H9 (cell line): Measurements from ENCODE around the gene TCERG1L. TPM values are rescaled to one million over a fixed set of nuclear protein-coding genes. Genes with fewer than 3 reads are reported as not detected.

Experiments
- DNase-seq: peaks from one replicate; pipeline ENCODE4 v3.0.0-alpha.2; 2017
- H2AFZ ChIP-seq: one replicate; pipeline ENCODE4 v1.6.1; 2013; ENCODE audit warnings: mild to moderate bottlenecking, low read length, control low read depth, moderate library complexity
- H2AK5ac ChIP-seq: 2 replicates; pipeline ENCODE4 v1.6.1; 2013; ENCODE audit warnings: low read length, control low read depth, mixed read lengths; ENCODE audit not compliant: insufficient read length
- H2BK120ac ChIP-seq: one replicate; pipeline ENCODE4 v1.6.1; 2013; ENCODE audit warnings: low read depth, mild to moderate bottlenecking, low read length, control low read depth, inconsistent platforms; ENCODE audit not compliant: poor library complexity, severe bottlenecking
- H2BK12ac ChIP-seq: 2 replicates; pipeline ENCODE4 v1.6.1; 2013; ENCODE audit warnings: low read length, control low read depth, mixed read lengths, low read depth; ENCODE audit not compliant: insufficient read length
- H2BK15ac ChIP-seq: 2 replicates; pipeline ENCODE4 v1.6.1; 2013; ENCODE audit warnings: low read depth, low read length, control low read depth
- H2BK20ac ChIP-seq: one replicate; pipeline ENCODE4 v1.6.1; 2013; ENCODE audit warnings: low read depth, mild to moderate bottlenecking, low read length, control low read depth, inconsistent platforms; ENCODE audit not compliant: poor library complexity, severe bottlenecking
- H2BK5ac ChIP-seq: 2 replicates; pipeline ENCODE4 v1.6.1; 2013; ENCODE audit warnings: low read length, control low read depth, mixed read lengths; ENCODE audit not compliant: insufficient read length
- H3K14ac ChIP-seq: 2 replicates; pipeline ENCODE4 v1.6.1; 2013; ENCODE audit warnings: low read length, control low read depth; ENCODE audit not compliant: insufficient read depth
- H3K18ac ChIP-seq: 2 replicates; pipeline ENCODE4 v1.6.1; 2013; ENCODE audit warnings: low read depth, mild to moderate bottlenecking, mixed read lengths, low read length, control low read depth; ENCODE audit not compliant: insufficient read length
- H3K23ac ChIP-seq: 2 replicates; pipeline ENCODE4 v1.6.1; 2013; ENCODE audit warnings: low read length, control low read depth, mixed read lengths, low read depth; ENCODE audit not compliant: insufficient read length
- H3K23me2 ChIP-seq: 2 replicates; pipeline ENCODE4 v1.6.1; 2013; ENCODE audit warnings: low read depth, mild to moderate bottlenecking, mixed read lengths, low read length, control low read depth; ENCODE audit not compliant: insufficient read length, poor library complexity, severe bottlenecking
- H3K27ac ChIP-seq: 2 replicates; pipeline ENCODE4 v1.5.1; 2013; ENCODE audit warnings: low read length, control low read depth, mixed read lengths, low read depth; ENCODE audit not compliant: insufficient read length
- H3K27me3 ChIP-seq: 2 replicates; pipeline ENCODE4 v1.6.1; 2013; ENCODE audit warnings: low read length, control low read depth, inconsistent platforms; ENCODE audit not compliant: insufficient read depth
- H3K4ac ChIP-seq: 2 replicates; pipeline ENCODE4 v1.6.1; 2013; ENCODE audit warnings: low read depth, mild to moderate bottlenecking, control low read depth, inconsistent platforms, low read length, moderate library complexity
- H3K4me1 ChIP-seq: 2 replicates; pipeline ENCODE4 v1.6.1; 2013; ENCODE audit warnings: low read length, control low read depth, inconsistent platforms; ENCODE audit not compliant: insufficient read depth
- H3K4me2 ChIP-seq: 2 replicates; pipeline ENCODE4 v1.6.1; 2013; ENCODE audit warnings: low read length, control low read depth, mixed read lengths; ENCODE audit not compliant: insufficient read length, insufficient read depth
- H3K56ac ChIP-seq: 2 replicates; pipeline ENCODE4 v1.6.1; 2013; ENCODE audit warnings: low read depth, mild to moderate bottlenecking, mixed read lengths, low read length, control low read depth; ENCODE audit not compliant: insufficient read length
- H3K79me1 ChIP-seq: 2 replicates; pipeline ENCODE4 v1.6.1; 2013; ENCODE audit warnings: low read depth, mild to moderate bottlenecking, moderate library complexity, low read length, control low read depth, inconsistent platforms; ENCODE audit not compliant: insufficient read depth, poor library complexity, severe bottlenecking
- H3K79me2 ChIP-seq: 2 replicates; pipeline ENCODE4 v1.6.1; 2013; ENCODE audit warnings: low read length, control low read depth, inconsistent platforms; ENCODE audit not compliant: insufficient read depth
- H3K9ac ChIP-seq: 2 replicates; pipeline ENCODE4 v1.6.1; 2013; ENCODE audit warnings: low read length, control low read depth, mixed read lengths; ENCODE audit not compliant: insufficient read length; ENCODE audit errors: extremely low read depth
- H3K9me3 ChIP-seq: one replicate; pipeline ENCODE4 v1.6.1; 2013; ENCODE audit warnings: low read depth, low read length, inconsistent platforms; ENCODE audit not compliant: control insufficient read depth
- H3T11ph ChIP-seq: one replicate; pipeline ENCODE4 v1.6.1; 2013; ENCODE audit warnings: mild to moderate bottlenecking, low read length, control low read depth, inconsistent platforms
- H4K20me1 ChIP-seq: one replicate; pipeline ENCODE4 v1.6.1; 2013; ENCODE audit not compliant: control insufficient read depth, insufficient read length, insufficient read depth
- H4K5ac ChIP-seq: 2 replicates; pipeline ENCODE4 v1.6.1; 2013; ENCODE audit warnings: low read depth, mild to moderate bottlenecking, mixed read lengths, low read length, control low read depth; ENCODE audit not compliant: insufficient read length
- H4K8ac ChIP-seq: replicated peaks from 2 replicates; pipeline ENCODE4 v1.6.1; 2013; ENCODE audit warnings: low read length, control low read depth, mixed read lengths, low read depth; ENCODE audit not compliant: insufficient read length
- H4K91ac ChIP-seq: 2 replicates; pipeline ENCODE4 v1.6.1; 2013; ENCODE audit warnings: low read depth, mild to moderate bottlenecking, moderate library complexity, mixed read lengths, low read length, control low read depth; ENCODE audit not compliant: insufficient read length
- H3K27ac Mint-ChIP-seq, 3 experiments: 2 replicates in 2 of 3; 3 replicates in 1 of 3; pipeline ENCODE4 v1.8.0; 2020 to 2021; ENCODE audit warnings: mixed read lengths in 3 of 3, mild to moderate bottlenecking in 1 of 3, moderate library complexity in 1 of 3
- H3K27me3 Mint-ChIP-seq: 2 replicates; pipeline ENCODE4 v1.8.0; 2021; ENCODE audit warnings: low read depth, mild to moderate bottlenecking, moderate library complexity, mixed read lengths
- H3K36me3 Mint-ChIP-seq, 3 experiments: 2 replicates in 2 of 3; 3 replicates in 1 of 3; pipeline ENCODE4 v1.8.0; 2020 to 2021; ENCODE audit warnings: low read depth in 3 of 3, mixed read lengths in 3 of 3; ENCODE audit not compliant: insufficient read depth in 1 of 3
- H3K4me1 Mint-ChIP-seq, 2 experiments: 2 replicates each; pipeline ENCODE4 v1.8.0; 2020; ENCODE audit warnings: mixed read lengths in 2 of 2
- H3K4me3 Mint-ChIP-seq, 2 experiments: 2 replicates in 1 of 2; 3 replicates in 1 of 2; pipeline ENCODE4 v1.8.0; 2020 to 2021; ENCODE audit warnings: mild to moderate bottlenecking in 2 of 2, mixed read lengths in 2 of 2, moderate library complexity in 1 of 2
- H3K9me3 Mint-ChIP-seq, 2 experiments: 2 replicates in 1 of 2; 3 replicates in 1 of 2; pipeline ENCODE4 v1.8.0; 2020; ENCODE audit warnings: mild to moderate bottlenecking in 2 of 2, mixed read lengths in 2 of 2, moderate library complexity in 1 of 2
- WGBS: extraction: QIAGEN DNeasy Blood & Tissue Kit; methylation state at CpG from one replicate; pipeline ENCODE4 v1.1.7; 2013; ENCODE audit warnings: missing lambda C conversion rate, low lambda C conversion rate, mixed read lengths; ENCODE audit not compliant: insufficient read length; ENCODE audit errors: extremely low coverage; 5-methylcytosine and 5-hydroxymethylcytosine counted together
- total RNA-seq: library from RNA; stranded (reverse); gene quantifications from 2 replicates; pipeline ENCODE4 v1.2.1, GENCODE V29; 2021
- TF ChIP-seq, protein P1 (sequence below): fragments of 200-600 bp; sonication (generic); conservative IDR thresholded peaks from 3 replicates; pipeline ENCODE4 v1.8.0; 2021; ENCODE audit warnings: antibody characterized with exemption, mild to moderate bottlenecking

TCERG1L gene
- total RNA-seq, 1 experiment from 2014 or later: 3.3 TPM

DNA sequence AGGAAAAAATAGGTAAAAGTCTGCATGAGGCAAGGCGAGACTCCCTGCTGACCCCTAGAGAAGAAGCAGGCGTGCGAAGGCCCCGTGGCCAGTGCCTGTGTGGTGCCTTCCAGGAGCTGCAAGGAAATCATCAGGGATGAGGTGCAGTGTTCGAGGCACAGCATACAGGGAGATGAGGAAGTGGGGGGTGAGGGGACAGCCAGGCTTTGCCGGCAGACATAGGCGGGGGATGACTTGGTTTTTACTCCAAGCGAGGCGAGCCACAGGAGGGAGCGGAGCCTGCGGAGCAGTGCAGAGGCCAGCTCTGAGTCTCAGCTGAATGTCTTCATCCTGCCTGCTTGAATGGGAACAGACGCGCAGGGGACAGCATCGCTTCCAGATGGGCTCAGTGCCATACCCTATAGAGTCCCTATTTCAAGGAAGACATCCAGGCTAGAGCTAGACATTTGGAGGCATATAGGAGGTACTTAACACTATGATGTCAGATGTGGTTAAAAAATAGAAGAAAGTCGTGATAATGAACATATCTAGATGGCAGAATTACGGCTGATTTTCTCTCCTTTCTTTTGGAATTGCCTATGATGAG lies 49.5 kb downstream of the TCERG1L start:
- no peaks in the 10 kb centered on the region for H3K9me3 ChIP-seq
- H3K4me2 ChIP-seq: no peak overlapping the region
- no peak overlapping the region for H3K23ac ChIP-seq
- H3K27me3 Mint-ChIP-seq: no peaks in the 10 kb centered on the region
- H2AFZ ChIP-seq: no peak overlapping the region
- peak overlapping the region in 1 of 3 experiments; percentile 34; a peak in 2 of 7 replicates for H3K27ac Mint-ChIP-seq
- peaks cover 0 to 5% (median 0%) of the 10 kb centered on the region in 3 experiments; a peak in 2 of 7 replicates for H3K36me3 Mint-ChIP-seq
- no peaks in the 10 kb centered on the region for H3K4me1 ChIP-seq
- no peak overlapping the region for H4K91ac ChIP-seq
- H3K4ac ChIP-seq: no peak overlapping the region
- H3K9me3 Mint-ChIP-seq: no peaks in the 10 kb centered on the region
- no peak overlapping the region for H3K27ac ChIP-seq
- H3K18ac ChIP-seq: no peak overlapping the region
- no peak overlapping the region for H3K4me3 Mint-ChIP-seq
- H3K27me3 ChIP-seq: no peaks in the 10 kb centered on the region
- H3K9ac ChIP-seq: no peak overlapping the region
- H2BK20ac ChIP-seq: no peak overlapping the region
- no peak overlapping the region for H4K5ac ChIP-seq
- H3K79me1 ChIP-seq: no peaks in the 10 kb centered on the region
- no peak overlapping the region for H2BK15ac ChIP-seq
- TF ChIP-seq, protein P1, sequence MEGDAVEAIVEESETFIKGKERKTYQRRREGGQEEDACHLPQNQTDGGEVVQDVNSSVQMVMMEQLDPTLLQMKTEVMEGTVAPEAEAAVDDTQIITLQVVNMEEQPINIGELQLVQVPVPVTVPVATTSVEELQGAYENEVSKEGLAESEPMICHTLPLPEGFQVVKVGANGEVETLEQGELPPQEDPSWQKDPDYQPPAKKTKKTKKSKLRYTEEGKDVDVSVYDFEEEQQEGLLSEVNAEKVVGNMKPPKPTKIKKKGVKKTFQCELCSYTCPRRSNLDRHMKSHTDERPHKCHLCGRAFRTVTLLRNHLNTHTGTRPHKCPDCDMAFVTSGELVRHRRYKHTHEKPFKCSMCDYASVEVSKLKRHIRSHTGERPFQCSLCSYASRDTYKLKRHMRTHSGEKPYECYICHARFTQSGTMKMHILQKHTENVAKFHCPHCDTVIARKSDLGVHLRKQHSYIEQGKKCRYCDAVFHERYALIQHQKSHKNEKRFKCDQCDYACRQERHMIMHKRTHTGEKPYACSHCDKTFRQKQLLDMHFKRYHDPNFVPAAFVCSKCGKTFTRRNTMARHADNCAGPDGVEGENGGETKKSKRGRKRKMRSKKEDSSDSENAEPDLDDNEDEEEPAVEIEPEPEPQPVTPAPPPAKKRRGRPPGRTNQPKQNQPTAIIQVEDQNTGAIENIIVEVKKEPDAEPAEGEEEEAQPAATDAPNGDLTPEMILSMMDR: no peak
- no peak overlapping the region for H2AK5ac ChIP-seq
- no peak overlapping the region for H2BK12ac ChIP-seq
- peaks cover 8 to 11% of the 10 kb centered on the region in 2 experiments; a peak in 3 of 4 replicates for H3K4me1 Mint-ChIP-seq
- no peaks in the 10 kb centered on the region for H3K79me2 ChIP-seq
- no peaks in the 10 kb centered on the region for H4K20me1 ChIP-seq
- H2BK120ac ChIP-seq: no peak overlapping the region
- H3K23me2 ChIP-seq: no peaks in the 10 kb centered on the region
- H2BK5ac ChIP-seq: no peak overlapping the region
- no peak overlapping the region for H4K8ac ChIP-seq
- no peak overlapping the region for H3K14ac ChIP-seq
- DNase-seq: peak; percentile 20
- no peak overlapping the region for H3T11ph ChIP-seq
- H3K56ac ChIP-seq: no peak overlapping the region
- no CpG with 5 or more reads among the region's 16 CpGs for WGBS
